ENCODE measurements around the gene GALNTL6. TPM values are rescaled to one million over a fixed set of nuclear protein-coding genes. Genes with fewer than 3 reads are reported as not detected.

Gene GALNTL6
- total RNA-seq, 4 donors from 2014 or later, result 0.30 to 1.3 (median 0.60) TPM

DNA sequence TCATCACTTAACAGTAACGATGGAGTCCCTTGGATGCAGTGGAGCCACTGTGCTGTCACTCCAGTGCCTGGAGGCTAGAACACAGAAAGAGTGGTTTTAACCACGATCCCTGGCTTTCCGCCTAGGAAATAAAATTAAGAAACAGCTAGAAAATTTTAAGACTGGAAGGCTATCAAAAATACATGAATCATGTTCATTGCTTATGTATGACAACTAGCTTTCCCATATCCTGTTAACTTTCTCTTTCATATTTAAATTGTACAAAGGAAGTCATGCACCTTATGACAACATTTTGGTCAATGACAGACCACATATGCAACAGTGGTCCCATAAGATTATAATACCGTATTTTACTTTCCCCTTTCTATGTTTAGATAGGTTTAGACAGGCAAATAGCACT is 115.1 kb downstream of the GALNTL6 start:
- no peak for TF ChIP-seq POLR2A (IDR thresholded peaks at IDR 0.05)
- TF ChIP-seq, protein P1, sequence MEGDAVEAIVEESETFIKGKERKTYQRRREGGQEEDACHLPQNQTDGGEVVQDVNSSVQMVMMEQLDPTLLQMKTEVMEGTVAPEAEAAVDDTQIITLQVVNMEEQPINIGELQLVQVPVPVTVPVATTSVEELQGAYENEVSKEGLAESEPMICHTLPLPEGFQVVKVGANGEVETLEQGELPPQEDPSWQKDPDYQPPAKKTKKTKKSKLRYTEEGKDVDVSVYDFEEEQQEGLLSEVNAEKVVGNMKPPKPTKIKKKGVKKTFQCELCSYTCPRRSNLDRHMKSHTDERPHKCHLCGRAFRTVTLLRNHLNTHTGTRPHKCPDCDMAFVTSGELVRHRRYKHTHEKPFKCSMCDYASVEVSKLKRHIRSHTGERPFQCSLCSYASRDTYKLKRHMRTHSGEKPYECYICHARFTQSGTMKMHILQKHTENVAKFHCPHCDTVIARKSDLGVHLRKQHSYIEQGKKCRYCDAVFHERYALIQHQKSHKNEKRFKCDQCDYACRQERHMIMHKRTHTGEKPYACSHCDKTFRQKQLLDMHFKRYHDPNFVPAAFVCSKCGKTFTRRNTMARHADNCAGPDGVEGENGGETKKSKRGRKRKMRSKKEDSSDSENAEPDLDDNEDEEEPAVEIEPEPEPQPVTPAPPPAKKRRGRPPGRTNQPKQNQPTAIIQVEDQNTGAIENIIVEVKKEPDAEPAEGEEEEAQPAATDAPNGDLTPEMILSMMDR (IDR thresholded peaks at IDR 0.05), result no peak
- no peak for DNase-seq (ENCODE audit: low spot score in 2 of 2)
- intact Hi-C loops (cut with DNase I; ENCODE audit: low total_unique reads), result no loop called here
- H3K4me3 ChIP-seq (ENCODE audit: low read depth, poor library complexity, severe bottlenecking), result no peak overlapping the region
- 65 to 66% methylated on average over 4 of the region's 4 CpGs for WGBS, 2 donors

DNA sequence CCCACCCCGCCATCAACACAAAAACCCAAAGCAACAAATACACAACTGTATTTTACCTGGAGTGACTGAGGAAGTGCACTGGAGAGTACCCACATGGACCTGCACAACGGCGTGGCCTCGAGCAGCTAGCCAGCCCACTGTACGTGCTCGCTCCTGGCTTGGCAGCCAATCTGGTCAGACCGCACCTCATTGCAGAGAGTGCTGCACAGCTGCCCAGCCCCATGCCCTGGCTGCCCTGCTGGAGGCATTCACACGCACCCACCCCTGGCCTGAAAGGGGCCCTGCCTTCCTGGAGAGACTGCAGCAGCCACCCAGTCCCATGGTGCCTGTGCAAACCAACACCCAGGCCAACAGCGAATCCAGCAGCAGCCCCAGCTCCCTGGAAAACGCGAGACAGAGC is 116.3 kb downstream of the GALNTL6 start:
- TF ChIP-seq, protein P1 (IDR thresholded peaks at IDR 0.05), result no peak
- no peak for TF ChIP-seq POLR2A (IDR thresholded peaks at IDR 0.05)
- no peak overlapping the region for H3K4me3 ChIP-seq (ENCODE audit: low read depth, poor library complexity, severe bottlenecking)
- intact Hi-C loops (cut with DNase I; ENCODE audit: low total_unique reads), result no loop called here
- DNase-seq (ENCODE audit: low spot score in 2 of 2), result no peak
- WGBS, 2 donors, result 88 to 93% methylated on average over 8 to 10 of the region's 11 CpGs

DNA sequence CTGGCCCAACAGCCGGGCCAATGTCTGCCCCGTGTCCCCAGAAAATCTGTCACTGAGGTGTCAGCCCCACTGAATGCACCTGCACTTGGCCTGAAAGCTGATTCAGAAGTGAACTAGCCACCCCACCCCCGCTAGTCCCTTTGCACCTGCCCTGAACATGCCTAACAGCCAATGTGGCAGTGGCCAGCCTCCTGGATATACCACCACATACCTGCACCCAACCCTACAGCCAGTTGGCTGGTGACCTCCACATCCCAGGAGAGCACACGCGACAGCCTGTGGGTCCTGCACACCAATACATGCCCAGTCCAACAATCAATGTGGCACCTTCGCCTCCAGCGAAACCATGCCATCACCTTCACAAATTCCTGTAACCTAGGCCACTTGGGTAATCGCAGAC is 116.7 kb downstream of the GALNTL6 start:
- intact Hi-C loops (cut with DNase I; ENCODE audit: low total_unique reads), result no loop called here
- no peak overlapping the region for H3K4me3 ChIP-seq (ENCODE audit: low read depth, poor library complexity, severe bottlenecking)
- TF ChIP-seq, protein P1 (IDR thresholded peaks at IDR 0.05), result no peak
- TF ChIP-seq POLR2A (IDR thresholded peaks at IDR 0.05), result no peak
- 96 to 98% methylated on average over 6 to 8 of the region's 8 CpGs for WGBS, 2 donors
- no peak for DNase-seq (ENCODE audit: low spot score in 2 of 2)

DNA sequence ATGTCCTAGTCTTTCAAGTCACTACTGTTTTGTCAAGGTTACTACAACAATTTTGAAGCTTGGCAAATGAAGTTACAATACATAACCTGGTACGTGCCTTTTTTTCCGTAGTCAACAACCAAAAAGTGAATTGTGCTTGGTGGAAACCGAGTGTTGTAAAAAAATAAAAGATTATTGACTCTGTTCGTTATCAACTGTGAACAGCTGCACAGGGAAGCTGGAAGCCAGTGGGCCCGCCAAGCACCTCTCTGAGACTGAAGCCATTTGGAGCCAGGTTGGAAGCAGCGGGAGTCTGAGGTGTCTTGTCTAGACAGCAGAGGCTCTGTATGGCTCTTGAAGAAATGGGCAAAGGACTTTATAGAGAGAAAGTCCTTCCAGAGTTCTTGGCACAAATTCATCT is 119.0 kb downstream of the GALNTL6 start:
- intact Hi-C loops (cut with DNase I; ENCODE audit: low total_unique reads), result no loop called here
- H3K4me3 ChIP-seq (ENCODE audit: low read depth, poor library complexity, severe bottlenecking), result no peak overlapping the region
- DNase-seq (ENCODE audit: low spot score in 2 of 2), result no peak
- 80 to 88% methylated on average over 6 of the region's 6 CpGs for WGBS, 2 donors
- TF ChIP-seq, protein P1 (IDR thresholded peaks at IDR 0.05), result no peak
- no peak for TF ChIP-seq POLR2A (IDR thresholded peaks at IDR 0.05)

DNA sequence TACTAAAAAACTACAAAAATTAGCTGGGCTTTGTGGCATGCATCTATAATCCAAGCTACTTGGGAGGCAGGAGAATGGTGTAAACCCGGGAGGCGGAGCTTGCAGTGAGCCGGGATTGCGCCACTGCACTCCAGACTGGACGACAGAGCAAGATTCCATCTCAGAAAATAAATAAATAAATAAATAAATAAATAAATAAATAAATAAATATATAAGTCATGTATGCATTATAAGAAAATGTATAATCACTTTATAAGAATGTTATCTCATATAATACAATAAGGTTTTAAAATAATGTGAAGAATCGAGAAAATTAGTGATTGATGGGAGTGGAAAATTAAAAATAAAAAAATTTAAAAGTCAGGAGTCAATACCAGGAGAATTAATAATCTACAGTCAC is 127.5 kb downstream of the GALNTL6 start:
- DNase-seq (ENCODE audit: low spot score in 2 of 2), result no peak
- intact Hi-C loops (cut with DNase I; ENCODE audit: low total_unique reads), result no loop called here
- WGBS, 2 donors, result 92 to 95% methylated on average over 6 of the region's 6 CpGs
- TF ChIP-seq, protein P1 (IDR thresholded peaks at IDR 0.05), result no peak
- no peak for TF ChIP-seq POLR2A (IDR thresholded peaks at IDR 0.05)
- no peak overlapping the region for H3K4me3 ChIP-seq (ENCODE audit: low read depth, poor library complexity, severe bottlenecking)

- TF ChIP-seq, protein P1 (IDR thresholded peaks at IDR 0.05), result no peak
- no peak for TF ChIP-seq POLR2A (IDR thresholded peaks at IDR 0.05)
- intact Hi-C loops (cut with DNase I; ENCODE audit: low total_unique reads), result no loop called here
- DNase-seq (ENCODE audit: low spot score in 2 of 2), result no peak
- no peak overlapping the region for H3K4me3 ChIP-seq (ENCODE audit: low read depth, poor library complexity, severe bottlenecking)
Observed at GRCh38 chr4:171947400-171947799, 134.2 kb downstream of the GALNTL6 start.

All from lower leg skin (tissue), 4 donors.